GM18507 (cell line): ENCODE results near the gene COQ5.
"Not testable (repeated sequence)": the region's sequence is repeated elsewhere in the genome, so short reads cannot be mapped to it uniquely, and the experiment has no call there.

Experiments used
- DNase-seq: peaks from one replicate; pipeline ENCODE4 v3.0.0; 2011; ENCODE audit warnings: low read depth; ENCODE audit not compliant: insufficient read length; ENCODE audit errors: extremely low spot score
- FAIRE-seq: peaks from 2 replicates; lab custom pipeline; 2011; peaks lifted over from hg19 to GRCh38; lab: Jason Lieb, UNC

Gene COQ5

GRCh38 chr12:120532701-120533238 is 3.8 kb upstream of the COQ5 start:
- DNase-seq (no peak), FAIRE-seq (no peak)

GRCh38 chr12:120530418-120530761 is 1.4 kb upstream of the COQ5 start:
- not testable (repeated sequence) for FAIRE-seq, DNase-seq

- no peak for DNase-seq
- no peak for FAIRE-seq
Observed at GRCh38 chr12:120529641-120530417, 871 bp upstream of the COQ5 start.

- DNase-seq (no peak), FAIRE-seq (no peak)
Observed at GRCh38 chr12:120522568-120522967, 6.4 kb downstream of the COQ5 start.

GRCh38 chr12:120519324-120519723 is 9.6 kb downstream of the COQ5 start:
- DNase-seq, FAIRE-seq: not testable (repeated sequence)

GRCh38 chr12:120515496-120515895 is 13.5 kb downstream of the COQ5 start:
- no peak for DNase-seq
- FAIRE-seq = no peak

GRCh38 chr12:120514002-120514401 is 15.0 kb downstream of the COQ5 start:
- no peak for DNase-seq
- no peak for FAIRE-seq

GRCh38 chr12:120508537-120508936 is 20.4 kb downstream of the COQ5 start:
- FAIRE-seq (no peak), DNase-seq (no peak)

GRCh38 chr12:120504587-120504986 is 24.4 kb downstream of the COQ5 start:
- FAIRE-seq = no peak
- no peak for DNase-seq

- no peak for FAIRE-seq
Observed at GRCh38 chr12:120500581-120500980, 28.4 kb downstream of the COQ5 start.

GRCh38 chr12:120498870-120499515 is 30.0 kb downstream of the COQ5 start:
- no peak for DNase-seq
- no peak for FAIRE-seq

More at GRCh38 chr12:120500581-120500980, 28.4 kb downstream of the COQ5 start:
- DNase-seq = no peak

GRCh38 chr12:120497524-120498150 is 31.3 kb downstream of the COQ5 start:
- DNase-seq (no peak), FAIRE-seq (no peak)

GRCh38 chr12:120496413-120497340 is 32.3 kb downstream of the COQ5 start:
- no peak for FAIRE-seq
- peak; percentile 36 for DNase-seq

- DNase-seq (peak; percentile 95), FAIRE-seq (peak; percentile 95)
Observed at GRCh38 chr12:120495731-120496412, 33.1 kb downstream of the COQ5 start, which contains the start of gene DYNLL1. Gene DYNLL1, plus strand, starts transcription at chr12:120496113. Its CDS starts 309 bp downstream, at chr12:120496422.

- FAIRE-seq = no peak
- no peak for DNase-seq
Observed at GRCh38 chr12:120495186-120495730, 33.7 kb downstream of the COQ5 start.

GRCh38 chr12:120490833-120491512 is 38.0 kb downstream of the COQ5 start:
- DNase-seq (no peak), FAIRE-seq (no peak)

- no peak for DNase-seq
- FAIRE-seq = no peak
Observed at GRCh38 chr12:120490325-120490724, 38.6 kb downstream of the COQ5 start.

- no peak for FAIRE-seq
- DNase-seq = no peak
Observed at GRCh38 chr12:120489018-120489417, 39.9 kb downstream of the COQ5 start.
